GM21723 (cell line): ENCODE measurements around the gene CFAP299.

ENCODE experiments used
- ATAC-seq: cut with Tn5 transposase; IDR thresholded peaks from one replicate; pipeline ENCODE4 v1.9.1; 2021; ENCODE audit warnings: mild to moderate bottlenecking, moderate library complexity; ENCODE audit not compliant: unreplicated experiment

CFAP299 gene

DNA sequence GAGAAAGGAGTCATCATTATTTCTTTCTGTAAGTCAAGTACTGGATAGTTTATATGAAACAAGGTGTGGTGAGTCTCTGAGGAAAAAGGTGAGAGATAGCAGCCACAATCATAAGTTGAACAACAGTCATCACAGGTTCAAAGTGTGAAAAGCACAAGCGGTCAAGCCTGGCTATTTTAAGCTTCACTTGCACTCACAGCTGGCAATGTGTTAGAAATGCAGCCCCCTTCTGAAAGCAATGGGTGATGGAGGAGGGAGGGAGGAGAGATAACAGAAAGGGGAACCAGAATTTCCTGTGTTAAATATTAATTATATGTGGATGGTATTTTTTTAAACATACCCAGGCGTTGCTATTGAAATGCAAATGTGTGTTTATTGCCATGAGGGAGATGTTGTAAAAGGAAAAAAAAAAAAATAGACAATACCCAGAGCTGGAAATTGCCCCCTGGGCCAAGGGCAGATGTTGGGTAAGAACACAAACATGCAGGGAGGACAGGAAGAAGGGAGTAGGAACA lies 668.1 kb downstream of the CFAP299 start:
- peak; percentile 96 for ATAC-seq

DNA sequence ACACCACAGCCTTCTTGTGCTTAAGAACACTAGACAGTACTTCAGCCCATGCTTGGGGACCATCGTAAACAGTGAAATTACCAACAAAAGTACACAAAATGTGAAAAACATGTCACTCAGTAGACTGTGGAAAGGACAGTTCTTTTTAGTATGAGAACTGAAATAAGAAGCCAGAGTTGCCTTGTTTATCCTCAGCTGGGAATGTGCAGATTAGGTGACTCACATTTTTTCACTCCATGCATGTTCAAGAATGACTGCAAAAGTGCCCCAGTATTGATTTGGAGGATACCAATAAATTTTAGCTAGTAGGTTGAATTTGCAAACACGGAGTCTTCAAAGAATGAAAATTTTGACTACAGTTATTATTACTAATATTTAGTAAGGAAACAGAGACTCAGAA lies 671.9 kb downstream of the CFAP299 start:
- ATAC-seq = no peak
